Brain microvascular endothelial cell (primary cell): ENCODE measurements around the gene GREM2.

Experiments
- DNase-seq: peaks from one replicate; pipeline ENCODE4 v3.0.0-alpha.2; 2020
- H3K27ac ChIP-seq: fragments of 250-450 bp; sonication (Bioruptor Pico); 2 replicates; pipeline ENCODE4 v1.5.1; 2020; ENCODE audit warnings: mild to moderate bottlenecking, moderate library complexity
- H3K27me3 ChIP-seq: fragments of 250-450 bp; sonication (Bioruptor Pico); replicated peaks from 2 replicates; pipeline ENCODE4 v1.5.1; 2020; ENCODE audit warnings: mild to moderate bottlenecking
- H3K36me3 ChIP-seq: fragments of 250-450 bp; sonication (Bioruptor Pico); replicated peaks from 2 replicates; pipeline ENCODE4 v1.5.1; 2020; ENCODE audit warnings: mild to moderate bottlenecking
- H3K4me3 ChIP-seq: 2 replicates; pipeline ENCODE4 v1.5.1; 2011; ENCODE audit warnings: low read depth, mild to moderate bottlenecking, control low read depth, low read length, moderate library complexity
- CTCF ChIP-seq: IDR thresholded peaks from 2 replicates; pipeline ENCODE4 v1.5.1; 2011; ENCODE audit warnings: low read depth, mild to moderate bottlenecking, moderate library complexity, low read length, control low read depth, inconsistent platforms; ENCODE audit errors: missing control alignments
- in situ Hi-C: cut with HindIII; loops from 2 replicates; pipeline ENCODE4 v1.10.0; 2017; ENCODE audit warnings: low sequenced_read_pairs, low pct_ligation_motif_present

The GREM2 gene

DNA sequence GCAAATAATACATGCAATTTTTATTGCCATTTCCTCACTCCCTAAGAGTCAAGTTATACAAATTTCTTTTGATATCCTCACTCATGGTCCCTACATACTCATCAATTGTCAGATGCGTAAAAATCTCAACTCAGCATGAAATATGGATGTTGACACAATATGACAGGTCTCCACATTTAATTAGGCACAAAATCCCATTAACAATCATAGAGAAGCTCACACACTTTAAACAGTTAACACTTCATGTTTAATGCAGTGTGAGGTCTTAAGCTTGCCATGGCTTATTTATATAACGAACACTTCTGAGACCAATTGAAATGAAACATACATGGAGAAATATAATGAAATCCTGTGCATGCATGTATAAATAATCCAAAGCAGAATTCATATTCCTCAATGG is 58.6 kb downstream of the GREM2 start:
- H3K27me3 ChIP-seq, result no peaks in the 10 kb centered on the region
- no peak for DNase-seq
- in situ Hi-C loops, result no loop called here
- H3K4me3 ChIP-seq, result no peak overlapping the region
- H3K36me3 ChIP-seq, result no peaks in the 10 kb centered on the region
- no peak overlapping the region for H3K27ac ChIP-seq
- TF ChIP-seq CTCF, result no peak

GRCh38 chr1:240539769-240540414 is 72.1 kb downstream of the GREM2 start:
- Histone ChIP-seq H3K4me3 (no peak overlapping the region), H3K36me3 (no peaks in the 10 kb centered on the region), H3K27ac (no peak overlapping the region), H3K27me3 (no peaks in the 10 kb centered on the region)
- in situ Hi-C loops, result no loop called here
- no peak for TF ChIP-seq CTCF
- DNase-seq, result no peak

- DNase-seq, result no peak
- in situ Hi-C loops, result no loop called here
- no peaks in the 10 kb centered on the region for H3K27me3 ChIP-seq
- H3K27ac ChIP-seq, result no peak overlapping the region
- no peak overlapping the region for H3K4me3 ChIP-seq
- H3K36me3 ChIP-seq, result no peaks in the 10 kb centered on the region
- TF ChIP-seq CTCF, result no peak
These were observed 73.1 kb downstream of the GREM2 start for GRCh38 chr1:240538776-240539430.

- in situ Hi-C loops, result no loop called here
- Histone ChIP-seq H3K27me3 (no peaks in the 10 kb centered on the region), H3K4me3 (no peak overlapping the region), H3K27ac (no peak overlapping the region), H3K36me3 (no peaks in the 10 kb centered on the region)
- no peak for TF ChIP-seq CTCF
- DNase-seq, result no peak
These were observed 78.7 kb downstream of the GREM2 start for GRCh38 chr1:240533154-240533780.

DNA sequence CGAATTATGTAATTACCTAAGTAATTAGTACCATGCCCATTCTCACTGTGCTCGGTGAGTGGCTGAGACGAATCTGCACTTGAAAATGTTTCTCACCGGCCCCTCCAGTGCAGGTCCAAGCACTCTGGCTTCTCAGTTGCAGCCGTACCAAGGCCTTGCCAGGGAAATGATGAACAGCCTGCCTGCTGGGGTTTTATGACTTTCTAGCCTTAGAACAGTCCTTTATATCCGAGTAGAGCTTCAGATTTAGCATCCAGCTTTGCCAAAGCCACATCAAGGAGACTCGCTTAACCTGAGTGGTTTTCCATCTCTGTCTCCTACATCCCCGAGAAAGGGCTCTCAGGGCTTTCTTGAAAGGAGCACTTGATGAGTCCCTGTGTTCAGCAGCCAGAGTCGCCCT is 83.4 kb downstream of the GREM2 start:
- in situ Hi-C loops, result no loop called here
- H3K27ac ChIP-seq, result no peak overlapping the region
- no peak overlapping the region for H3K4me3 ChIP-seq
- no peak for DNase-seq
- H3K36me3 ChIP-seq, result no peaks in the 10 kb centered on the region
- no peak for TF ChIP-seq CTCF
- H3K27me3 ChIP-seq, result no peaks in the 10 kb centered on the region
